Cardiac fibroblast (primary cell): ENCODE data around the gene MIDN.

Source experiments
- DNase-seq, 2 donors: peaks; one replicate each; pipeline versions ENCODE4 v3.0.0 to v3.0.0-alpha.2; 2010; ENCODE audit warnings: low read depth in 2 of 2
- H3K4me3 ChIP-seq, 2 donors: replicated peaks in 1 of 2; 1 replicate in 1 of 2; 2 replicates in 1 of 2; pipeline ENCODE4 v1.5.1; 2011; ENCODE audit warnings: low read depth in 2 of 2, low read length in 2 of 2, mild to moderate bottlenecking in 2 of 2, moderate library complexity in 1 of 2
- CTCF ChIP-seq: IDR thresholded peaks from one replicate; pipeline ENCODE4 v1.5.1; 2011; ENCODE audit warnings: low read depth, mild to moderate bottlenecking, low read length, inconsistent platforms

The MIDN gene

GRCh38 chr19:1226522-1227303, 21.7 kb upstream of the MIDN start:
- no peak for DNase-seq
- no peak overlapping the region for H3K4me3 ChIP-seq
- TF ChIP-seq CTCF: no peak

GRCh38 chr19:1227304-1228054, 20.9 kb upstream of the MIDN start:
- no peak for TF ChIP-seq CTCF
- H3K4me3 ChIP-seq: no peak overlapping the region
- DNase-seq: no peak

GRCh38 chr19:1228161-1228957, 20.0 kb upstream of the MIDN start:
- TF ChIP-seq CTCF: no peak
- no peak overlapping the region for H3K4me3 ChIP-seq

GRCh38 chr19:1229056-1229923, 19.1 kb upstream of the MIDN start:
- no peak for DNase-seq
- no peak for TF ChIP-seq CTCF
- no peak overlapping the region for H3K4me3 ChIP-seq

More at GRCh38 chr19:1228161-1228957, 20.0 kb upstream of the MIDN start:
- no peak for DNase-seq

GRCh38 chr19:1229924-1230782, 18.2 kb upstream of the MIDN start:
- DNase-seq: no peak
- no peak for TF ChIP-seq CTCF
- no peak overlapping the region for H3K4me3 ChIP-seq
